DOHH2 (cell line): Measurements from ENCODE around the gene DAAM1.

Source experiments
- H3F3A ChIP-seq: fragments of 200-600 bp; sonication (generic), shearing (Covaris generic); 2 replicates; pipeline ENCODE4 v1.6.0; 2016; ENCODE audit warnings: antibody characterized with exemption, mild to moderate bottlenecking; ENCODE audit not compliant: control insufficient read depth, insufficient read depth
- H3K27ac ChIP-seq: fragments of 200-600 bp; sonication (generic); 2 replicates; pipeline ENCODE4 v1.5.1; 2014; ENCODE audit warnings: low read depth, mild to moderate bottlenecking, low read length, moderate library complexity
- H3K27me3 ChIP-seq: fragments of 200-600 bp; sonication (generic); 2 replicates; pipeline ENCODE4 v1.6.1; 2014; ENCODE audit warnings: mild to moderate bottlenecking, low read length, mixed read lengths; ENCODE audit not compliant: control insufficient read depth
- H3K36me3 ChIP-seq: fragments of 200-600 bp; sonication (generic); 2 replicates; pipeline ENCODE4 v1.6.1; 2014; ENCODE audit warnings: mild to moderate bottlenecking, low read length, moderate library complexity, mixed read lengths; ENCODE audit not compliant: control insufficient read depth
- H3K4me1 ChIP-seq: fragments of 200-600 bp; sonication (generic); 2 replicates; pipeline ENCODE4 v1.6.1; 2014; ENCODE audit warnings: mild to moderate bottlenecking, low read length, mixed read lengths; ENCODE audit not compliant: control insufficient read depth
- H3K4me2 ChIP-seq: fragments of 200-600 bp; sonication (generic); 2 replicates; pipeline ENCODE4 v1.6.0; 2014; ENCODE audit warnings: mild to moderate bottlenecking, low read length, moderate library complexity
- H3K4me3 ChIP-seq: fragments of 200-600 bp; sonication (generic); 2 replicates; pipeline ENCODE4 v1.5.1; 2014; ENCODE audit warnings: mild to moderate bottlenecking, low read length, mixed read lengths
- H3K79me2 ChIP-seq: fragments of 200-600 bp; sonication (generic); 2 replicates; pipeline ENCODE4 v1.6.1; 2014; ENCODE audit warnings: mild to moderate bottlenecking, low read length, mixed read lengths; ENCODE audit not compliant: control insufficient read depth
- H3K9me2 ChIP-seq: fragments of 200-600 bp; sonication (generic); replicated peaks from 2 replicates; pipeline ENCODE4 v1.6.1; 2014; ENCODE audit warnings: mild to moderate bottlenecking, low read length, mixed read lengths; ENCODE audit not compliant: control insufficient read depth
- H3K9me3 ChIP-seq: fragments of 200-600 bp; sonication (generic); 2 replicates; pipeline ENCODE4 v1.6.1; 2014; ENCODE audit warnings: antibody characterized with exemption, low read length, mixed read lengths; ENCODE audit not compliant: control insufficient read depth, insufficient read depth
- H4K20me1 ChIP-seq: fragments of 200-600 bp; sonication (generic); 2 replicates; pipeline ENCODE4 v1.6.0; 2014; ENCODE audit warnings: low read depth, mild to moderate bottlenecking, antibody characterized with exemption, low read length, moderate library complexity; ENCODE audit not compliant: control insufficient read depth, insufficient read depth
- CTCF ChIP-seq: fragments of 200-600 bp; sonication (generic); IDR thresholded peaks from one replicate; pipeline ENCODE4 v1.5.1; 2014; ENCODE audit warnings: antibody characterized with exemption, mild to moderate bottlenecking, low read depth, low read length; ENCODE audit not compliant: poor library complexity, severe bottlenecking
- EZH2phosphoT487 ChIP-seq: fragments of 200-600 bp; sonication (generic); IDR thresholded peaks from 2 replicates; pipeline ENCODE4 v1.6.1; 2017; ENCODE audit warnings: borderline replicate concordance, mild to moderate bottlenecking, antibody characterized with exemption, low read length, moderate library complexity, mixed read lengths

The DAAM1 gene

GRCh38 chr14:59190372-59190771 is 1.9 kb downstream of the DAAM1 start:
- no peak overlapping the region for H3K27ac ChIP-seq
- H3K79me2 ChIP-seq: peaks cover 69% of the 10 kb centered on the region
- H3K4me2 ChIP-seq: peak overlapping the region; percentile 93
- H3F3A ChIP-seq: no peaks in the 10 kb centered on the region
- H3K9me3 ChIP-seq: no peaks in the 10 kb centered on the region
- TF ChIP-seq EZH2phosphoT487 (no peak), CTCF (peak; percentile 50)
- H3K4me1 ChIP-seq: peaks cover 68% of the 10 kb centered on the region
- peaks cover 23% of the 10 kb centered on the region for H4K20me1 ChIP-seq
- peak overlapping the region; percentile 81 for H3K4me3 ChIP-seq
- H3K36me3 ChIP-seq: peaks cover 18% of the 10 kb centered on the region
- H3K9me2 ChIP-seq: no peaks in the 10 kb centered on the region
- no peaks in the 10 kb centered on the region for H3K27me3 ChIP-seq

GRCh38 chr14:59195912-59196311 is 7.4 kb downstream of the DAAM1 start:
- Histone ChIP-seq H3K4me3 (no peak overlapping the region), H3K79me2 (peaks cover 100% of the 10 kb centered on the region), H3K9me3 (no peaks in the 10 kb centered on the region), H3K9me2 (no peaks in the 10 kb centered on the region), H3K36me3 (peaks cover 9% of the 10 kb centered on the region), H3F3A (no peaks in the 10 kb centered on the region), H3K4me2 (no peak overlapping the region), H4K20me1 (peaks cover 15% of the 10 kb centered on the region), H3K27me3 (no peaks in the 10 kb centered on the region), H3K27ac (no peak overlapping the region), H3K4me1 (peaks cover 35% of the 10 kb centered on the region)
- TF ChIP-seq CTCF (no peak), EZH2phosphoT487 (no peak)

- Histone ChIP-seq H3K27ac (no peak overlapping the region), H3K9me3 (no peaks in the 10 kb centered on the region), H3K9me2 (no peaks in the 10 kb centered on the region), H3K79me2 (peaks cover 100% of the 10 kb centered on the region), H3K4me3 (no peak overlapping the region), H3K36me3 (no peaks in the 10 kb centered on the region), H3F3A (no peaks in the 10 kb centered on the region), H3K4me2 (no peak overlapping the region), H3K27me3 (no peaks in the 10 kb centered on the region), H4K20me1 (peaks cover 4% of the 10 kb centered on the region; the same call in 1 of the 2 replicates), H3K4me1 (peaks cover 16% of the 10 kb centered on the region)
- TF ChIP-seq EZH2phosphoT487 (no peak), CTCF (no peak)
Measured at GRCh38 chr14:59197695-59198262, 9.3 kb downstream of the DAAM1 start.
